GM20431 (cell line): Measurements from ENCODE around the gene IQSEC3.

Experiments
- in situ Hi-C: fragments of 300-500 bp; cut with MseI, MboI; formaldehyde crosslinking; loops from one replicate; pipeline ENCODE4 v1.15.0; 2020; ENCODE audit warnings: low sequenced_read_pairs; ENCODE audit not compliant: unreplicated experiment

IQSEC3 gene

DNA sequence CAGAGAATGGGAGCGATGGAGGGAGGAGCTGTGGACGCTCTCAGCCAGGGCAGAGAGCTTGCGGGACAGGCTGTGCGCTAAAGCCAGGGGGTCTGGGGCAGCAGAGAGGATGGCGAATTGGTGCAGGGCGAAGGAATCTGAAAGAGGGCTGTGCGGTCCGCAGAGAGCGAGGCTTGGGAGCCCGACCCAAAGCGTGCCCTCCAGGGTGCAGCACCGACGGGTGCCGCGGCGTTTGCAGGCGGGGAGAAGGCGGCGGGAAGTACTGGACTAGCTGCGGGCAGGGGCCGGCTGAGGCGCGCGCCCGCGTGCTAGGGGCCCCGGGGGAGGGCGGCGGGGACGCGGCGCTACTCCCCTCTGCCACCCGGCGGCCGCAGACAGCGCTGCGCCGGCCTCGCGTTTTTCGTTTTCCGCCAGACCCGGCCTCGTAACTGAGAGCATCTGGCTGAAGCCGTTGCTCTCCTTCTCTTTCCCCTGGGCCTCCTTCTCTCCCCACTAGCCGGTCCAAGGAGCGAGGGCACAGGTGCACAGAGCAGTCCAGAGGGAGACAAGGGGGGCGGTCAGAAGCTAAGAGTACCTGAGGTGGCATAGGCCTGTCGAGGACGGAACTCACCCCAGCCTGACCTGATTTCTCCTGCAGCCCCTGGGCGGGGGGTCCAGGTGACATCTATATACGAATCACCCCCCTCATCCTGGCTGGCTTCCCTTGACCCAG lies 122.5 kb downstream of the IQSEC3 start:
- in situ Hi-C loops = no loop called here

- in situ Hi-C loops = no loop called here
These were observed 123.0 kb downstream of the IQSEC3 start for GRCh38 chr12:189622-189962.

DNA sequence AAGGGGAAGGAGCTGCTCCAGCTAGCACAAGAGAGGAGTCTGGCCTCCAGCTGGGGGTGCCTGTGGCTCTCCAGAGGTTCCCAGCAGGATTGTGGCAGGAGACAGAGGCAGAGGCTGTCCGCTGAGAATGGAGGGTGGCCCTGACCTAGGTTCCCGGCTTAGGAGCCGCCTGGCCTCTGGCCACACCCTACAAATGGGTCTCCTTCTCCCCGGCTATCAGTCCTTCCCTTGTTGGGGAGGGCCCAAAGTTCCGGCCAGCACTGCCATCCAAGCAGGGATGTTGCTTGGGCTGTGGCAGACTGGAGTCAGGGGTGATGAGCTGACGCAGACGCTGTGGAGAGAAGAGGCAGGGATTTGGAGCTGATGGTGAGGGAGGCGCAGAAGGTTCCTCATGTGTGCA lies 124.3 kb downstream of the IQSEC3 start:
- in situ Hi-C loops = no loop called here

GRCh38 chr12:191541-191940 lies 125.0 kb downstream of the IQSEC3 start:
- in situ Hi-C loops = no loop called here

- in situ Hi-C loops = no loop called here
These were observed 126.7 kb downstream of the IQSEC3 start for GRCh38 chr12:193261-193660.

GRCh38 chr12:194276-194675 lies 127.7 kb downstream of the IQSEC3 start:
- in situ Hi-C loops = no loop called here

GRCh38 chr12:195156-195555 lies 128.6 kb downstream of the IQSEC3 start:
- in situ Hi-C loops = no loop called here

GRCh38 chr12:195951-196350 lies 129.4 kb downstream of the IQSEC3 start:
- in situ Hi-C loops = no loop called here

GRCh38 chr12:196436-196835 lies 129.9 kb downstream of the IQSEC3 start:
- in situ Hi-C loops = no loop called here

DNA sequence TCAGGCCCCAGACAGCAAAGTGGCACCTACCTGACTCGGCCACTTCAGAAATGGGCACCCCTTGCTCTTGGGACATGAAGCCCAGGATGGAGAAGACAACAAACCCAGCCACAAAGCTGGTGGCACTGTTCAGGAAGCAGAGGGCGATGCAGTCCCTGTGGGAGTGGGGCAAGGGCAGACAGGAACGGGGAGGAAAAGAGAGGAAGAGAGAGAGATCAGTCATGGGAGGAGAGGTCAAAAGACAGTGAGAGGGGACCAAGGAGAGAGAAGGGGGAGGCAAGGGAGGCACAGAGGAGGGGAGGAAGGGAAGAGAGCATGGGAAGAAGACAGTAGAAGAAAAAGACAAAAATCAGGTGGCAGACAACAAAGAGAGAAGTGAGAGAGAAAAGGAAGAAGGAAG lies 130.8 kb downstream of the IQSEC3 start:
- in situ Hi-C loops = no loop called here

- in situ Hi-C loops = no loop called here
These were observed 131.5 kb downstream of the IQSEC3 start for GRCh38 chr12:197911-198695.

- in situ Hi-C loops = no loop called here
These were observed 132.1 kb downstream of the IQSEC3 start for GRCh38 chr12:198705-199104.

DNA sequence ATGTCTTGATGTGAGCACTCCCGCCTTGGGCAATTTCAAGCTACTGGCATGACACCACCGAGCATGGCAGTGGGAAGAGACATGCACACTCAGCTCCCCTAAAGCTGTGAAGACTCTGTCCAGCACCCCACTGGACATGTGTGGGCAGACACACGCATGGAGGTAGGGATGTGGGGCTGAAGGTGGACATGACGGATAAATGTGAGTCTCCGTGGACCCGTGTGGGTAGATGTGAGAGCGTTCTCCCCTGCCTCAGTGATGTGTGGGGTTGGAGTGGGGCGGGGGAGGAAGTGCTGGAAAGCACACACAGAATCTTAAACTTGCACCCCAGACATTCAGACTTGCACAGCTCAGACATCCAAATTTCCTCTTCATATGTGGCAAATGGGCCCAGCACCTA lies 134.8 kb downstream of the IQSEC3 start:
- in situ Hi-C loops = no loop called here

DNA sequence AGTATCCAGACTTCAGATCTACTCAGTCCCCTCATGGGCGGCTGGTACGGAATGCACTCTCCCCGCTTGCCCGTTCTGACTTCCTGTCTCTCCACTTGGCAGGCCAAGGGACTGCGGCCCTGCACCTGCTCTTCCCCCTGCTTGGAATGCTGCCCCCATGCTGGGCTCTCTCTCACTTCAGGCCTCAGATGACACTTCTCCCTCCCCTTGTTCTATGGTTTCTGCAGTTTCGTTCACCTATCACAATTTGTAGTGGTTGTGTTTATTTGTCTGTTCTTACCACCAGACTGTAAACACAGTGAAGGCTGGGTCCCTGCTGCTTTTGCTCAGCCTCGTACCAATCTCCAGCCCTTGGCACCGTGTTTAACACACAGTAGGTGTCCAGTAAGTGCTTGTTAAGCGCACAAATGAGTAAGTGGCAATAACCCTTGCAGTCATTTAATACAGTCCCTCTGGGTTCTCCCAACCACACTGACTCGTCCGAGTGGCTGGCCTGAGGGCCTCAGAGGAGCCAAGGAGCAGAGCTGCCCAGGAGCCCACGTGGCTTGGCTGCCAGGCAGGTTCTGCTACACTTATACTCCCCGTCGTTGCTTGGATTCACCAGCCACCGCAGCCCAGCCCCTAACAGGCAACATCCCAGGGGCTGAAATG lies 135.6 kb downstream of the IQSEC3 start:
- in situ Hi-C loops = no loop called here

DNA sequence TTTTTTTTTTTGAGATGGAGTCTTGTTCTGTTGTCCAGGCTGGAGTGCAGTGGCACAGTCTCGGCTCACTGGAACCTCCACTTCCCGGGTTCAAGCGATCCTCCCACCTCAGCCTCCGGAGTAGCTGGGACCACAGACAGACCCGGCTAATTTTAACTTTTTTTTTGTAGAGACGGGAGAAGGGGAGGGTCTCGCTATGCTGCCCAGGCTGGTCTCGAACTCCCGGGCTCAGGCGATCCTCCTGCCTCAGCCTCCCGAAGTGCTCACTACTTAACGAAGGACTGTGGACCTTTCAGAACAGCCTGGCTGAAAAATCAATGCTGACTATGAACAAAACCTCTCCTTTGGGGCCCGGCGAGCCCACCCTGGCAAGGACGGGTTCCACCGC lies 136.5 kb downstream of the IQSEC3 start:
- in situ Hi-C loops = no loop called here

GRCh38 chr12:203462-204260 lies 137.1 kb downstream of the IQSEC3 start:
- in situ Hi-C loops = no loop called here

- in situ Hi-C loops = no loop called here
These were observed 137.7 kb downstream of the IQSEC3 start for GRCh38 chr12:204261-204678.

DNA sequence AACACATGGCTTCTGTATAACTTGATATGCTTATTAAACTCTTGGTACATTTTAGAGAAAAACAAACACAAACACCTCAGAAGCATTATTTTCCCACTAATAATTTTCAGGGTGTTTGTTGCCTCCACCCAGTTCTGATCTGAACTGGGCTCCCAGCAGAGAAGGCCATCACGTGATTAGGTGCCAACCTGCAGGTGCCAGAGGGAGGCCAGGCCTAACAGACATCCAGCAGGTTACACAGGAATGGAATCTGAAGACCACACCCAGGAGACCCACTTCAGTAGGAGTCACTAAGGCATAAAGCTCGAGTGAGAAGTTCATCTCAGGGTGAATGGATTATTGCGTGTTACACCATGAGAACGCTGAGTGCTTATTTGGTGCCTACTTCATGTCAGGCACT lies 138.5 kb downstream of the IQSEC3 start:
- in situ Hi-C loops = no loop called here

DNA sequence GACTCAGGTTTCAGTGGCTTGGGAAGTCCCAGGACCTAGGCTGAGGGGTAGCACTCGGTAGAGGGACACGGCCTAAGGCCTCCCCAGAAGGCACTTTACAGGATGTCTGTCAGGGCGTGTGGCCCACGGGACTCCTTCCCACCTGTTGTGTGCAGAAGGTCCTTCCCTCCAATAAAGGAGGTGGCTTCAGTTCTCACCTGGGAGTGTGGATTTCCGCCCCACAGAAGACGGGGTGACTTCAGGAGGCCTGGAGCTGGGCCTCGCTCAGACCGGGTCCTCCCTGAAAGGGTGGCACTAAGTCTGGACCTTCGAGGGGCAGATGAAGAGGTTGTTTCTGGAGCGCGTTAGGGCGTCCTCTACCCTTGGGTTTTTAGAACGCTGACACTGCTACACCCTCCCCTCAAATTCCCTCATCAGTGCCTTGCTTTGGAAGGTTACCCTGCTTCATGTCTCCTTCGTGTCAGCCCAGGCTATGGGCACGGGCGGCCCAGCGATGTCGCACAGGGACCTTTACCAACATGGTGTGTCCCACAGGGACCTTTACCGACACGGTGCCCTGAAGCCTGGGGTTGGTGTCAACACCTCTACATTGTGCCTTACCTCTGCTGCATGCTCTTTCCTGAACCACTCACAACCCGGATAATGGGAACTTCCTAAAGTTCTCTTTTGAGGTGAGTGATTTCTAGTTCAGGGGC lies 140.3 kb downstream of the IQSEC3 start:
- in situ Hi-C loops = no loop called here

- in situ Hi-C loops = no loop called here
These were observed 141.2 kb downstream of the IQSEC3 start for GRCh38 chr12:207804-208203.
